Measurements from ENCODE around the gene IL12A. TPM values are rescaled to one million over a fixed set of nuclear protein-coding genes. Genes with fewer than 3 reads are reported as not detected.

IL12A gene
- polyA plus RNA-seq, 4 donors = 0.27 to 1.2 (median 0.91) TPM

GRCh38 chr3:159989973-159990846, 1.6 kb downstream of the IL12A start:
- no peak for DNase-seq (ENCODE audit: low read depth in 4 of 4, low spot score in 3 of 4)

GRCh38 chr3:159991591-159991990, 3.0 kb downstream of the IL12A start:
- DNase-seq (ENCODE audit: low read depth in 4 of 4, low spot score in 3 of 4) = no peak

DNA sequence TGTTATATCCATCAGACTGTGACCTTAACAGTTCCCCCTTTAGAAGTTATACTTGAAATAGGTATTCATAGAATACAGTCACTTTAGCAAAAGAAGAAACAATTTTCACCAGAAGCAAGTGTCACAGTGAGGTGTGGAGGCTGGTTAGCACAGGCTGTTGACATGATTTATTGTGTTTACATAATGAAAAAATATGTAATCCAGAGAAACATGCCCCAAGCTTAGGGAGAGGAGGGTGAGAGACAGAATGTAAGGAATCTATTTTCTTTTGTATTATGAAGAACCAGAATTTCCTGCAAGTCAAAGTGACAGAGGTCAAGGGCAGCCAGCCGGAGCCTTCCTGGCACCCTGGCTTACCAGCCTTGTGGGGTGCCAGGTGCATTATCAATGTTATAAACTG, 4.0 kb downstream of the IL12A start:
- no peak for DNase-seq (ENCODE audit: low read depth in 4 of 4, low spot score in 3 of 4)

DNA sequence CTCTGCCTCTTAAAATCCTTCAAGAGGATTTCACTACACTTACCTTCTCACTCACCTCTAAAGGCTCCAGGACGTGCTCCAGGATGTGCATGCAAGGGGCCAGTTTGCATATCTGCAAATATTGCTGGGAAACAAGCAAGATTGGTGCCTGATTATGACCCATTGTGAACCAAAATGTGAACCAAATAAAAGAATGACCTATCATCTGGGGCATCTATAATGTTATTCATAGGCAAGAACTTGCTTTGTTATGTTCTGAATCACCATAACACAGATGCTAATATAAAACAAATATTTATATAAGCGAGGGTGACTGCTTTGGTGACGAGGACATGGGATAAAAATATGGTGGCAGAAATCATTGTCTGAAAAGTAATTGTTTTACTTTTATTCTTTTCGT, 5.5 kb downstream of the IL12A start:
- no peak for DNase-seq (ENCODE audit: low read depth in 4 of 4, low spot score in 3 of 4)

DNA sequence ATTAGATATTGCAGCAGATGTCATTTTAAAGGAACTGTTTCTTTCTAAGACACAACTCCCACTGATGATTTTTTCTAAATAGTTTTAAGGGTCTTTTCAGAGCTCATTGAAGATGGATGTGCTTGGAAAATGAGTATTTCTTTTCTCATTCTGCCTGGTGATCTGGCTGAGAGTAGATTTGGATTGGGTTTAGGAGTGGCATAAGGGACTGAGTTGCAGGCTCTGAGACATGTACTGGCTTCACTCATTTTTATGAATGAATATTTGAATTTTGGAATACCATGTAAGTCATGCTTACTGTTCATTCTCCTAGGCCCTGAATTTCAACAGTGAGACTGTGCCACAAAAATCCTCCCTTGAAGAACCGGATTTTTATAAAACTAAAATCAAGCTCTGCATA, 6.5 kb downstream of the IL12A start:
- DNase-seq (ENCODE audit: low read depth in 4 of 4, low spot score in 3 of 4) = no peak

GRCh38 chr3:159996018-159996417, 7.4 kb downstream of the IL12A start:
- DNase-seq (ENCODE audit: low read depth in 4 of 4, low spot score in 3 of 4) = no peak

GRCh38 chr3:159996959-159997358, 8.3 kb downstream of the IL12A start:
- DNase-seq (ENCODE audit: low read depth in 4 of 4, low spot score in 3 of 4) = no peak

DNA sequence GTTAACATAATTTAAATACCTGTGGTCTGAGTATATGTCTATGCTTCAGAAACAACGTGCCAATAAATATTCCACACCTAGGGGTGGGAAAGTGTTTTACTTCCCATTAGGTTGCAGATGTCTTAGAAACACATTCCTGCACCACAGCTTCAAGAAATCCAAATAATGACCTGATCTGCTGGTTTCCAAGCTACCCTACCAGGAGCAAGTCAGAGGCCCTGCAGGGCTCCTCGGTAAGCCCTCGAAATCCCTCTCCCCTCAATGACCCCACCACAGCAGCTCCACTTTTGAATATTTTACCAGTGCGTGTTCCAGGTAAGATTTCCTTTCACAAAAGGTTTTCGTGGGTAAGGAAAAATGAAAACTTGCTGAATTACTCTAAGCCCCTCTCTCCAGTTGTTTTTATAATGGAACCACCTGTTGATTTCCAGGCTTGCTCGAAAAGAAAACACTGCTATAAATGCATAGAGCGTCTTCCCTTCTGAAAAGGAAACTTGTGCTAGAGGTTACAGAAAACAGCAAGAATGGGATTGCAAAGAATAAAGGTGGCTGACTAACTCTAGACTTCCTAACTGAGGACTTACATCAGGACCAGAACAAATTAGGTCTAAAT, 12.6 kb downstream of the IL12A start:
- DNase-seq (ENCODE audit: low read depth in 4 of 4, low spot score in 3 of 4) = no peak

DNA sequence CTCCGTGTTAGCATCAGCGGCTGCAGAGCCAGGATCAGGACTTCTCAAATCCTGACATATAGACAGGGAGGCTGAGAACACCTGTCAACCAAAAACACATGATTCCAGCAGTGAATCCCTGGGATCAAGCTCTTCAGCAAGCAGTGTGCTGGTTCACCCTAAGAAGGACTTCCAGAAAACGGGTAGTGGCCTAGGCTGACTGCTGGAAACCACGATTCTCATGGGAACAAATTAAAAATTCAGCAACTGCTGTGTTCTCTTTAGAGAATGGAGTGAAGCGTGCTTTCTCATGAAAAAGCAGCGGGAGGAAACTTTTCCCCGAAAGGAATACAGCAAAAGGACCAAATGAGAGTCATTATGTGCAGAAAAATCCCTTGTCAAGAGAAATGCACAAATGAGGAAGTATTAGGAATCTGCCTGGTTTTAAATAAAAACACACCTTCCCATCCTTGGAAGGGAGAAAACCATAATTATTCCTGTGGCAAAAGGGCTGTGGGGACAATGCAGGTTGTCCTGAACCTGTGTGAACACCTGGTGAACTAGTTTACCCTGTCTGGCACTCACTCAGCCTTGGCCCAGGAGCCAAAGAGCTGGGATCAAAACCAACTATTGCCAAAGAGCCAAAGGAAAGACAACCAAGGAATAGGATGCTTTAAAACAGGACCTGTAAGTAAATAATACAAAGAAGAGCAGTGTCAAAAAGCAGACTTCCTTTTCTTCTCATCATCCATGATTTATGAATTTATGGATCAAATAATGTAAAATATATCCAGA, 13.4 kb downstream of the IL12A start:
- no peak for DNase-seq (ENCODE audit: low read depth in 4 of 4, low spot score in 3 of 4)

DNA sequence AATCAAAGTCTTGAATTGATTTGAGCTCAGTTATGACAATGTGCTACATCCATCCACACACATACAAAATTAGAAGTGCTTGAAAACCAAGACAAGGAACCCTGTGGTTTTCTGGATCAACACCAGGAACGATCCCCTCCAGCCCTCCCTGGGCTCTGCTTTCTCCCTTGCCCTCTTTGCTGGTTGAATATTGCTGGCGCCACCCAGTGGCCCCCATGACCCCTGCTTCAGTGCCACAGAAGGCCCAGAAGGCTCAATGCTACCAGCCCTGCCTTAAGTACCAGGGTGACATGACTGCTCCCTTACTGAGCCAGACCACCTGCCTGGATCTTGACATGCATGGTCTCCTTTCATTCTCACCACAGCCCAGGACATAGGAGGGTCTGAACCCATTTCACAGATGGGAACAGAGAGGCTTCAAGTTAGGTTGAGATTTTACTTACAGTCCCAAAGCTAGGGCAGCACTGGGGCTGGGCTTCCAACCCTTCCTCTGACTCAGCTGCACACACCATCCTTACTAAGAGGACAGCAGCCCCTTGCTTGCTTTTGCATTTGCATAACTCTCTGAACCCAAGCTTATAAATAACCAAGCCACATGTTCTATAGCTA, 15.0 kb downstream of the IL12A start:
- DNase-seq (ENCODE audit: low read depth in 4 of 4, low spot score in 3 of 4) = no peak

DNA sequence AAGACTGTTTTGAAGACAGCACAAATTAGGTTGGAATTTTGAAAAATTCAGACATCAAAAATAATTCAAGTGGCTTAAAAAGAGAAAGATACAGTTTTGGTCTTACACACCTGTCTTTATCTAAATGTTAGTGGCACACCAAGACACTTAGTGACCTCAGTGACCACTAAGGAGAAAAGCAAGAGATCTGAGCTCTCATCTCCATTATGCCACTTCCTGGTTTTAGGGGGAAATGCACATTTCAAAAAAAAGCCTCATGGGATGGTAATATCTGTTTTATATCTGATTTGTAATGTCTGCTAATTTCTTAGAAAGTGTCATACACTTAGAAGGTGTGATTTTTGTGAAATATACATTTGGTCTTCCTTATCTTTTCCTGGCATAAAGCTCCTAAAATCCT, 16.4 kb downstream of the IL12A start:
- DNase-seq (ENCODE audit: low read depth in 4 of 4, low spot score in 3 of 4) = no peak

DNA sequence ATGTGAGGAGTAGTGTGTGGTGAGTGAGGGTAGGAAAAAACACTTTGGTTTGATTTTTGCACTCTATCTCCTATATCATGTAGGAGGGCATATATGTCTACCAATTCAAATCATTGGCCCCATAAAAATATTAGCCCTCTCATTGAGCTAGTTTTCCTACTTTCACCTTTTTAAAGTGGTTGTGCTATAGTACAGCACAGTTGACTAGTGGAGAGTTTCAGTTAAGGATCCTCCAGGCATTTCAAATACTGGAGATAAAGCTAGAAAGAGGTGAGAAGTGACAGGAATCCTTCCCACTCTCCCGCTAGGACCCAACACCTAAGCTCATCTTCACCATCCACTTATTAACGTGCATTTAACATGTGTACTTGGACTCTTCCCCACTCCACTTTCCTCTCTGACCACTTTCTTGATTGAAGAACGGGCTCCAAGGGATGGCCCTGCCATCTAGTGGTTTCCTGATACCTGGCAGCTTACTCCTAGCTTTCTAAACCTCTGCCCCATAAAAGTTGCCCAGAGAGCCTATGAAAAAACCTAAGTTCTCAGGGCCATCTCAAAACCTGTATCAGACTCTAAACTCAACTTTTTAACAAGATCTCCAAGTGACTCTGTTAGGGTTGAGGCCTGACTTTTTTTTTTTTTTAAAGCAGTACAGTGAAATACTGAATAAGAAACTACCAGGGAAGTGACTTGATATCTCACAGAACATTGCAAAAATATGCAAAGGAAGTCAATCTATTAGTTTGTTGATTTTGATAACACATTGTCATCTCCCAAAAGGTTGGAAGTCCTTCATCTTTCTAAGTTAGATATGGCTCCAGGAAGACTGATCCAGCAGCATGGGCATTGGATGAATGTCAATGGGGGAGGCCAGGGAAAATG, 17.9 kb downstream of the IL12A start:
- DNase-seq (ENCODE audit: low read depth in 4 of 4, low spot score in 3 of 4) = peak in 3 of 4 donors; percentile 14 to 42 (median 18)

GRCh38 chr3:160008961-160009360, 20.3 kb downstream of the IL12A start:
- DNase-seq (ENCODE audit: low read depth in 4 of 4, low spot score in 3 of 4) = no peak

GRCh38 chr3:160009525-160009924, 20.9 kb downstream of the IL12A start:
- no peak for DNase-seq (ENCODE audit: low read depth in 4 of 4, low spot score in 3 of 4)

- no peak for DNase-seq (ENCODE audit: low read depth in 4 of 4, low spot score in 3 of 4)
Observed at GRCh38 chr3:160010578-160010977, 21.9 kb downstream of the IL12A start.

- no peak for DNase-seq (ENCODE audit: low read depth in 4 of 4, low spot score in 3 of 4)
Observed at GRCh38 chr3:160012108-160012507, 23.5 kb downstream of the IL12A start.

- no peak for DNase-seq (ENCODE audit: low read depth in 4 of 4, low spot score in 3 of 4)
Observed at GRCh38 chr3:160016972-160017371, 28.3 kb downstream of the IL12A start.

DNA sequence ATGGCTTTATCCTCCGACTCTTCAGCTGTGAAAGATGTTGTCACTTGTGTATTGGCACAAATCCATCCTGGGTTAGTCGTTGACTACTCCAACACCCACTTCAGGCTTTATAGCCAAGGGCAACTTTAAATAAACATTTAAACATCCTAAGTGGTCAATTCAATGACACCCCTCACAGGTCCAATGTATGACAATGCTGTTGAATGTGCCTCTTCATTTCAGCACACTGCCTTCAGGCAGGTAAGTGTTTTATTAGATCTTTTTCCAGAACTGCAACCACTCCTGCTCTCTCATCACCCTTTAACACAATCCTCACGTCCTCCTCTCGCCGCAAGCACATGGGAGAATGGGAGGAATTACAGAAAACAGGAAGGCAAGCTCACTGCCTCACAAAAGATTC, 30.3 kb downstream of the IL12A start:
- no peak for DNase-seq (ENCODE audit: low read depth in 4 of 4, low spot score in 3 of 4)

- DNase-seq (ENCODE audit: low read depth in 4 of 4, low spot score in 3 of 4) = no peak
Observed at GRCh38 chr3:160020057-160020711, 31.5 kb downstream of the IL12A start.

GRCh38 chr3:160022068-160022467, 33.4 kb downstream of the IL12A start:
- no peak for DNase-seq (ENCODE audit: low read depth in 4 of 4, low spot score in 3 of 4)
